Caco-2 (cell line): ENCODE data around the gene LEPROT. TPM values are rescaled to one million over a fixed set of nuclear protein-coding genes. Genes with fewer than 3 reads are reported as not detected.
A peak's percentile ranks its signal among the peaks of the same experiment; 100 is the strongest.

Source experiments
- BruUV-seq: library from RNA; stranded (reverse); fragments of 400-500 nt; replicated peaks from 2 replicates; lab custom pipeline; 2021; lab: Mats Ljungman, UMichigan
- CTCF ChIA-PET: fragments of 300-600 bp; sonication (Branson Sonifier 250); formaldehyde crosslinking; loops from one replicate; lab custom pipeline; 2022; ENCODE audit warnings: antibody characterized with exemption; lab: Charles Lee
- POLR2A ChIA-PET: fragments of 300-600 bp; sonication (Branson Sonifier 250); formaldehyde crosslinking; loops from one replicate; lab custom pipeline; 2022; ENCODE audit warnings: antibody characterized with exemption; lab: Charles Lee
- DNase-seq, 2 experiments: peaks; one replicate each; pipeline versions ENCODE4 v3.0.0 to v3.0.0-alpha.2; 2020 to 2022
- H3K27me3 ChIP-seq: replicated peaks from 2 replicates; pipeline ENCODE4 v1.6.0; 2011; ENCODE audit warnings: low read length; ENCODE audit not compliant: control insufficient read depth, insufficient read depth
- H3K36me3 ChIP-seq: 2 replicates; pipeline ENCODE4 v1.5.1; 2011; ENCODE audit warnings: low read length; ENCODE audit not compliant: control insufficient read depth, insufficient read depth
- H3K4me1 ChIP-seq: fragments of 250-450 bp; sonication (Bioruptor Pico); 2 replicates; pipeline ENCODE4 v1.5.1; 2020; ENCODE audit warnings: mild to moderate bottlenecking
- H3K4me3 ChIP-seq: 2 replicates; pipeline ENCODE4 v1.5.1; 2011; ENCODE audit warnings: low read depth, mild to moderate bottlenecking, control low read depth, low read length
- H3K9me3 ChIP-seq: fragments of 250-450 bp; sonication (Bioruptor Pico); 2 replicates; pipeline ENCODE4 v1.5.1; 2020; ENCODE audit warnings: mild to moderate bottlenecking, moderate library complexity
- H3K27ac Mint-ChIP-seq: one replicate; pipeline ENCODE4 v1.8.0; 2022; ENCODE audit warnings: mixed read lengths; ENCODE audit not compliant: unreplicated experiment
- H3K27me3 Mint-ChIP-seq: one replicate; pipeline ENCODE4 v1.8.0; 2022; ENCODE audit warnings: mixed read lengths; ENCODE audit not compliant: insufficient read depth, unreplicated experiment
- H3K36me3 Mint-ChIP-seq: one replicate; pipeline ENCODE4 v1.8.0; 2022; ENCODE audit warnings: mild to moderate bottlenecking, mixed read lengths; ENCODE audit not compliant: insufficient read depth, unreplicated experiment
- H3K4me1 Mint-ChIP-seq: one replicate; pipeline ENCODE4 v1.8.0; 2022; ENCODE audit warnings: low read depth, mixed read lengths; ENCODE audit not compliant: unreplicated experiment
- H3K4me3 Mint-ChIP-seq: one replicate; pipeline ENCODE4 v1.8.0; 2022; ENCODE audit warnings: mild to moderate bottlenecking, moderate library complexity, mixed read lengths; ENCODE audit not compliant: unreplicated experiment
- H3K9me3 Mint-ChIP-seq: one replicate; pipeline ENCODE4 v1.8.0; 2022; ENCODE audit warnings: mixed read lengths; ENCODE audit not compliant: unreplicated experiment
- intact Hi-C: fragments of 100-400 bp; cut with micrococcal nuclease; formaldehyde crosslinking; loops from one replicate; pipeline ENCODE4 v1.10.0; 2022; ENCODE audit not compliant: unreplicated experiment
- total RNA-seq: library from RNA; stranded (reverse); gene quantifications from 2 replicates; pipeline ENCODE4 v1.2.3, GENCODE V29; 2022
- TF ChIP-seq, protein P1 (sequence below), 2 experiments: fragments of 200-600 bp in 1 of 2; IDR thresholded peaks; 1 replicate in 1 of 2; 2 replicates in 1 of 2; pipeline versions ENCODE4 v1.5.1 to v1.8.0; 2011 to 2022; ENCODE audit warnings: antibody characterized with exemption in 1 of 2, control low read depth in 1 of 2, inconsistent platforms in 1 of 2, low read depth in 1 of 2, low read length in 1 of 2, mild to moderate bottlenecking in 1 of 2, moderate library complexity in 1 of 2; ENCODE audit not compliant: insufficient read depth in 1 of 2, severe bottlenecking in 1 of 2, unreplicated experiment in 1 of 2

Gene LEPROT
- total RNA-seq, 1 experiment from 2014 or later = 37.6 TPM

DNA sequence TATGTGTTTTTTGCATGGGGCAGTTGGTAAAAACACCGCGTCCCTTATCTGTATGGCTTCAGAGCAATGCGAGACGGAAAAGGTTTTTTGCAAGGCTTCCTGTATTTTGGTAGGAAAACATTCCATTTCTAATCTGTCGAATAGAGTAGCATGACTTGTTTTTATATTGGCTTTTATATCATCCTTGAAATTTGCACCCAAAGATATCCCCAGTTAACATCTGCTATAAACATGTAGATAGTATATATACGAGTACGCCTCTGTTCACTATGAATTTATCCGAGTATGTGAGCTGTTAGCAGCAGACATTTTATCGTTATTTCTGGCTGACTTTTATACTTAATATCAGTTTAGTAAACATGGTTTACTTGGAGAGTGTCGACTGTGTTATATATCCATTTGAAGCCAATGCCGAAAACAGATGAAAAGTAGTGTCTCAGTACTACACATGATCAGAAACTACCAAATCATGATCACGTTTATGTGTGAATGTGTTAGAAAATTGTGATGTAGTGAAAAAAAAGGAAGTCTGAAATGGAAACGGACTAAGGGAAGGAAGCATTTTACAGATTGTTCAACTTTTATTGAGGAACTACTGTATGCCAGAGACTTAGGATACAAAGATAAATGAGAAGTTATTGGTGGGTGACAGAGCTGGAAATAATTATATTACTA, 1.0 kb downstream of the LEPROT start:
- intact Hi-C loops = loop anchor here (2.0 to 5.0 kb wide), 3 partner anchors 46 to 359 kb away; partner anchors contain the start of gene DNAJC6
- peaks cover 40% of the 10 kb centered on the region for H3K4me1 Mint-ChIP-seq
- DNase-seq = no peak
- H3K36me3 ChIP-seq = no peaks in the 10 kb centered on the region; the same call in 1 of the 2 replicates
- no peak overlapping the region for H3K27ac Mint-ChIP-seq
- H3K9me3 ChIP-seq = no peaks in the 10 kb centered on the region
- peak overlapping the region; percentile 86 for H3K4me3 ChIP-seq
- H3K9me3 Mint-ChIP-seq = no peaks in the 10 kb centered on the region
- peaks cover 23% of the 10 kb centered on the region for H3K36me3 Mint-ChIP-seq
- TF ChIP-seq, protein P1, sequence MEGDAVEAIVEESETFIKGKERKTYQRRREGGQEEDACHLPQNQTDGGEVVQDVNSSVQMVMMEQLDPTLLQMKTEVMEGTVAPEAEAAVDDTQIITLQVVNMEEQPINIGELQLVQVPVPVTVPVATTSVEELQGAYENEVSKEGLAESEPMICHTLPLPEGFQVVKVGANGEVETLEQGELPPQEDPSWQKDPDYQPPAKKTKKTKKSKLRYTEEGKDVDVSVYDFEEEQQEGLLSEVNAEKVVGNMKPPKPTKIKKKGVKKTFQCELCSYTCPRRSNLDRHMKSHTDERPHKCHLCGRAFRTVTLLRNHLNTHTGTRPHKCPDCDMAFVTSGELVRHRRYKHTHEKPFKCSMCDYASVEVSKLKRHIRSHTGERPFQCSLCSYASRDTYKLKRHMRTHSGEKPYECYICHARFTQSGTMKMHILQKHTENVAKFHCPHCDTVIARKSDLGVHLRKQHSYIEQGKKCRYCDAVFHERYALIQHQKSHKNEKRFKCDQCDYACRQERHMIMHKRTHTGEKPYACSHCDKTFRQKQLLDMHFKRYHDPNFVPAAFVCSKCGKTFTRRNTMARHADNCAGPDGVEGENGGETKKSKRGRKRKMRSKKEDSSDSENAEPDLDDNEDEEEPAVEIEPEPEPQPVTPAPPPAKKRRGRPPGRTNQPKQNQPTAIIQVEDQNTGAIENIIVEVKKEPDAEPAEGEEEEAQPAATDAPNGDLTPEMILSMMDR (IDR thresholded peaks at IDR 0.05; ENCODE audit: insufficient read depth in 1 of 2, low read depth in 1 of 2, low read length in 1 of 2, severe bottlenecking in 1 of 2, unreplicated experiment in 1 of 2) = no peak
- POLR2A ChIA-PET = no interaction called here
- CTCF ChIA-PET = no interaction called here
- H3K27me3 Mint-ChIP-seq = no peaks in the 10 kb centered on the region
- no peaks in the 10 kb centered on the region for H3K27me3 ChIP-seq
- H3K4me1 ChIP-seq = peaks cover 32% of the 10 kb centered on the region
- TSS peak; percentile 54 for BruUV-seq
- no peak overlapping the region for H3K4me3 Mint-ChIP-seq

DNA sequence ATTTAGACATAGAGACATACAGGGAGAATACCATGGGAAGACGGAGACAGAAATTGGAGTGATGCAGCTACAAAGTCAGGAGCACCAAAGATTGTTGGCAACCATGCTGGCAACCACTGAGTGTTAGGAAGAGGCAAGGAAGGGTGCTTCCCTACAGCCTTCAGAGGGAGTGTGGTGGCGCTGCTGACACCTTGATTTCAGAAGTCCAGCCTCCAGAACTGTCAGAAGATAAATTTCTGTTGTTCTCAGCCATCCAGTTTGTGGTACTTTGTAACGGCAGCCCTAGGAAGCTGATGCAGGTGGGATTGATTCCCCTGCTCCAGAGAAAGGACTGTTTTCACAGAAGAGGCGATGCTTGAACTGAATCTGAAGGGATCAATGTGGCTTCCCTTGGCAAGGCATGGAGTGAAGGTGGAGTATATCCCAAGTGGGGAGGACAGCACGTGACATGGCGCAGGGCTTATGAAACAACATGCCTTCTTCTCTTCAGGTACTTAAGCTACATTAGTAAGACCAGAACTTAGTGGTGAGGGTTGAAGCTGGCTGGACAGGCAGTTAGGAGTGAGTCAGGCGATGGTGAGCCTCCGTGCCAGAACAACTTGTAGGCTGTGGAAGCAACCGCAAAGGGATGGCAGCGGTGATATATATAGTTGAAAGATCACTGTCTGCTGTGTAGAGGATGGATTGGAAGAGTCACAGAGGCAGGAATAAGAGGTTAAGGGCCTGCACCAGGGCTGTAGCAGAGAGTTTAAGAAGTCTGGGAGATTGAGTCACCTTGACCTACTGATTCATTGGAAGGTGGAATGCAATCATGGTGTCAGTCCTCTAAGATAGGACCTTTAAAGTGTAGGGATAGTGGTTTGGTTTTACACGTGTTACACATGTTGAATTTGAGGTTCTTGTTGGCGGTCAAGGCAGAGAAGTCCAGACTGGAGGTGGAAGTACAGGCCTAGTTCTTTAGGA, 2.1 kb downstream of the LEPROT start:
- Mint-ChIP-seq H3K9me3 (no peaks in the 10 kb centered on the region), H3K27ac (no peak overlapping the region), H3K4me1 (peaks cover 37% of the 10 kb centered on the region), H3K4me3 (no peak overlapping the region), H3K36me3 (peaks cover 29% of the 10 kb centered on the region), H3K27me3 (no peaks in the 10 kb centered on the region)
- ChIA-PET POLR2A (no interaction called here), CTCF (no interaction called here)
- Histone ChIP-seq H3K36me3 (no peaks in the 10 kb centered on the region; the same call in 1 of the 2 replicates), H3K9me3 (no peaks in the 10 kb centered on the region), H3K27me3 (no peaks in the 10 kb centered on the region), H3K4me1 (peaks cover 25% of the 10 kb centered on the region), H3K4me3 (peak overlapping the region; percentile 86; the same call in 1 of the 2 replicates)
- TF ChIP-seq, protein P1 (IDR thresholded peaks at IDR 0.05; ENCODE audit: insufficient read depth in 1 of 2, low read depth in 1 of 2, low read length in 1 of 2, severe bottlenecking in 1 of 2, unreplicated experiment in 1 of 2) = no peak
- BruUV-seq = no TSS peak
- DNase-seq = no peak
- intact Hi-C loops = loop anchor here (5.0 kb wide), 2 partner anchors 45 to 360 kb away; no protein-coding TSS in a partner anchor

DNA sequence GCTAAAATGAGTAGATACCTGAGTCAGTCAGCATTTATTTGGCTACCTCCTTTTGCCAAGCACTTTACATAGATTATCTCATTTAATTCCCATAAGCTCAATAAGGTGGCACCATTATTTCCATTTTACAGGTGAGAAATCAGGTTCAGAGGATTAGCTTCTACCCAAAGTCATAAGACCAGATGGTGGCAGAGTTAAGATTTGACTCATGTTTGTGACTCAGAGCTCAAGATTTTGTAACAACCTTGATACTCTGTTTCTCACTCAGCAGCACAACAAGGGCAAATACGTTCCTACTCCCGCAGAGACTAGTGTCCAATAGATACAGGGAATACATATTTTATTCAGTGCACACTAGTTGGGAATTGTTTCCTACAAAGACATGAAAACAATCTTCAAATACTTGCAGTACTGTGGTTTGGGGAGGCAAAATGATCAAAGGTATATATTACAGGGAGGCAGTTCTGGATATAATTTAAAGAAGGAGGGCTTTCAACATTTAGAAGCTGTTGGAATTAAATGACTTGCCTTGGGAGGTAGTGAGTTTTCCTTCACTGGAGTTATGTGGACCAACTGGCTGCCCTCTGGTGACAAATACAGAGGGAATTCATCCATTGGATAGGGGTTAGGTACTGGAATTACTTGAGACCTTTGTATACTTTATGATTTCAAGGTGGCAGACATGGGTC, 3.6 kb downstream of the LEPROT start:
- Mint-ChIP-seq H3K4me3 (no peak overlapping the region), H3K4me1 (peaks cover 27% of the 10 kb centered on the region), H3K9me3 (no peaks in the 10 kb centered on the region), H3K27me3 (no peaks in the 10 kb centered on the region), H3K27ac (no peak overlapping the region), H3K36me3 (peaks cover 29% of the 10 kb centered on the region)
- ChIA-PET CTCF (no interaction called here), POLR2A (no interaction called here)
- Histone ChIP-seq H3K9me3 (no peaks in the 10 kb centered on the region), H3K36me3 (no peaks in the 10 kb centered on the region; the same call in 1 of the 2 replicates), H3K4me3 (no peak overlapping the region), H3K4me1 (peaks cover 10% of the 10 kb centered on the region), H3K27me3 (no peaks in the 10 kb centered on the region)
- no peak for DNase-seq
- no TSS peak for BruUV-seq
- TF ChIP-seq, protein P1 (IDR thresholded peaks at IDR 0.05; ENCODE audit: insufficient read depth in 1 of 2, low read depth in 1 of 2, low read length in 1 of 2, severe bottlenecking in 1 of 2, unreplicated experiment in 1 of 2) = no peak
- intact Hi-C loops = loop anchor here (5.0 kb wide), 2 partner anchors 43 to 362 kb away; no protein-coding TSS in a partner anchor
